Lower leg skin (tissue), 4 donors: ENCODE results near the gene DAGLB. TPM values are rescaled to one million over a fixed set of nuclear protein-coding genes. Genes with fewer than 3 reads are reported as not detected.
"Not testable (repeated sequence)": the region's sequence is repeated elsewhere in the genome, so short reads cannot be mapped to it uniquely, and the experiment has no call there.

Experiments
- DNase-seq, 2 donors: peaks; one replicate each; pipeline ENCODE4 v3.0.0-alpha.2; 2019; ENCODE audit warnings: low spot score in 2 of 2
- H3K4me3 ChIP-seq: fragments of 200-600 bp; sonication (generic); 2 replicates; pipeline ENCODE4 v1.5.1; 2017; ENCODE audit warnings: mild to moderate bottlenecking, low read depth; ENCODE audit not compliant: poor library complexity, severe bottlenecking
- POLR2A ChIP-seq, 2 donors: fragments of 450-650 bp; IDR thresholded peaks; one replicate each; pipeline ENCODE4 v1.6.1; 2016 to 2017; ENCODE audit warnings: antibody characterized with exemption in 2 of 2, mild to moderate bottlenecking in 1 of 2, moderate library complexity in 1 of 2
- WGBS, 2 donors: methylation state at CpG; one replicate each; pipeline ENCODE4 v1.1.5; 2018; 5-methylcytosine and 5-hydroxymethylcytosine counted together
- intact Hi-C: fragments of 100-400 bp; cut with DNase I; formaldehyde crosslinking; loops from one replicate; pipeline ENCODE4 v1.15.0; 2023; ENCODE audit warnings: low total_unique reads
- total RNA-seq, 4 donors: library from RNA; depleted of rRNA; stranded (reverse); fragments of >200 nt; gene quantifications; one replicate each; pipeline ENCODE4 v1.1.0, GENCODE V29; 2016
- TF ChIP-seq, protein P1 (sequence below), 3 donors: fragments of 450-650 bp; IDR thresholded peaks; one replicate each; pipeline ENCODE4 v1.5.1; 2016; ENCODE audit warnings: antibody characterized with exemption in 3 of 3, mild to moderate bottlenecking in 3 of 3, moderate library complexity in 2 of 3

DAGLB gene
- total RNA-seq, 4 donors from 2014 or later, result 26.1 to 35.9 (median 27.5) TPM

DNA sequence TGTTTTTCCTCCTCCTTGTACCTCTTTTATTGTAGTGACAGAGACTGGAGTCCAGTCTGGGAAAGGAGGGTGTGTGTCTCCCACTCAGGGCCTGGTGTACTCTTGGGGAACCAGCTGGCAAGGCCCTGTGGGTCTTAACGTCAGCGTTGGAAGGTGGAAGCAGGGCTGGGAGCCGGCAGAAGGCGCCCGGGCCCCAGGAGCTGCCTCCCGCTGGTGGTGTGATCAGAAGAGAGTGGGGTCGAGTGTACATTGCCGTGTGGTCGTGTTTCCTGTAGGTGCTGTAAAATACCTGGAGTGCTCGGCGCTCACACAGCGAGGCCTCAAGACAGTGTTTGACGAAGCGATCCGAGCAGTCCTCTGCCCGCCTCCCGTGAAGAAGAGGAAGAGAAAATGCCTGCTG, 45.7 kb downstream of the DAGLB start:
- TF ChIP-seq POLR2A (IDR thresholded peaks at IDR 0.05), result no peak
- TF ChIP-seq, protein P1, sequence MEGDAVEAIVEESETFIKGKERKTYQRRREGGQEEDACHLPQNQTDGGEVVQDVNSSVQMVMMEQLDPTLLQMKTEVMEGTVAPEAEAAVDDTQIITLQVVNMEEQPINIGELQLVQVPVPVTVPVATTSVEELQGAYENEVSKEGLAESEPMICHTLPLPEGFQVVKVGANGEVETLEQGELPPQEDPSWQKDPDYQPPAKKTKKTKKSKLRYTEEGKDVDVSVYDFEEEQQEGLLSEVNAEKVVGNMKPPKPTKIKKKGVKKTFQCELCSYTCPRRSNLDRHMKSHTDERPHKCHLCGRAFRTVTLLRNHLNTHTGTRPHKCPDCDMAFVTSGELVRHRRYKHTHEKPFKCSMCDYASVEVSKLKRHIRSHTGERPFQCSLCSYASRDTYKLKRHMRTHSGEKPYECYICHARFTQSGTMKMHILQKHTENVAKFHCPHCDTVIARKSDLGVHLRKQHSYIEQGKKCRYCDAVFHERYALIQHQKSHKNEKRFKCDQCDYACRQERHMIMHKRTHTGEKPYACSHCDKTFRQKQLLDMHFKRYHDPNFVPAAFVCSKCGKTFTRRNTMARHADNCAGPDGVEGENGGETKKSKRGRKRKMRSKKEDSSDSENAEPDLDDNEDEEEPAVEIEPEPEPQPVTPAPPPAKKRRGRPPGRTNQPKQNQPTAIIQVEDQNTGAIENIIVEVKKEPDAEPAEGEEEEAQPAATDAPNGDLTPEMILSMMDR (IDR thresholded peaks at IDR 0.05), result no peak
- intact Hi-C loops, result no loop called here
- 89% methylated on average over 17 of the region's 17 CpGs for WGBS, 2 donors
- no peak overlapping the region for H3K4me3 ChIP-seq
- DNase-seq, result no peak

DNA sequence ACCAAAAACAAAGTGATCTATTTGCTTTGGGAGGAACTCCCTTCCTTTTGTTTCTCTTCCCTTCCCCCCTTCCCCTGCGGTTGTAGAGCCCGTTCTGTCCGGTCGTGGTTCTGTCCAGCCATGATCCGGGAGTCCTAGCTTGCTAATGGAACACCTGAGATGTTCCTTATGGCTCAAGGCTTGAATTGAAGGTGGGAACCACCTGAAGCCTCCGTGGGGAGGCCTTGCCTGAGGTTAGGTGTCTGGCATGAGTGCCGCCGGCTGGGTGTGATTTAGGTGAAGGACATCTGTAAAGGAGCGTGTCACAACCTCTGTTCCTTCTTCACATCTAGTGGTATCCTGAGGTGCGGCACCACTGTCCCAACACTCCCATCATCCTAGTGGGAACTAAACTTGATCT, 46.2 kb downstream of the DAGLB start:
- no peak overlapping the region for H3K4me3 ChIP-seq
- DNase-seq, result no peak
- intact Hi-C loops, result no loop called here
- no peak for TF ChIP-seq POLR2A (IDR thresholded peaks at IDR 0.05)
- TF ChIP-seq, protein P1 (IDR thresholded peaks at IDR 0.05), result no peak
- WGBS, 2 donors, result 78 to 87% methylated on average over 10 of the region's 10 CpGs

DNA sequence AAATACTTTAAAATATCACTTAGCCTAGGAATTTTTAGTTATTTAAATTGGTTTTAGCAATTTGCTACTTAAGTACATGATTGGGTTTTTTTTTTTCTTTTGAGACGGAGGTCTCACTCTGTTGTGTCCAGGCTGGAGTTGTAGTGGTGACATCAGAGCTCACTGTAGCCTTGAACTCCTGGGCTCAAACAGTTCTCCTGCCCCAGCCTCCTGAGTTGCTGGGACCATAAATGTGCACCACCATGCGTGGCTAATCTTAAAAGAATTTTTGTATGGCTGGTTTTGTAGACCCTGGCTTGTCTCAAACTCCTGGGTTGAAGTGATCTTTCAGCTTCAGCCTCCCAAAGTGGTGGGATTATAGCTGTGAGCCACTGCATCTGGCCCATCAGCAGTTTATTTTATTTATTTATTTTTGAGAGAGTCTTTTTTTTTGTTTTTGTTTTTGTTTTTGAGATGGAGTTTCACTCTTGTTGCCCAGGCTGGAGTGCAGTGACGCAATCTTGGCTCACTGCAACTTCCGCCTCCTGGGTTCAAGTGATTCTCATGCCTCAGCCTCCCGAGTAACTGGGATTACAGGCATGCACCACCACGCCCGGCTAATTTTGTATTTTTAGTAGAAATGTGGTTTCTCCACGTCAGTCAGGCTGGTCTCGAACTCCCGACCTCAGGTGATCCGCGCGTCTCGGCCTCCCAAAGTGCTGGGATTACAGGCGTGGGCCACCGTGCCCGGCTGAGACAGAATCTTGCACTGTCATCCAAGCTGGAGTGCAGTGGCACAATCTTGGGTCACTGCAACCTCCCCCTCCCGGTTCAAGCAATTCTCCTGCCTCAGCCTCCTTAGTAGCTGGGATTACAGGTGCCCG, 47.3 kb downstream of the DAGLB start:
- 87 to 92% methylated on average over 19 of the region's 19 CpGs for WGBS, 2 donors
- DNase-seq, intact Hi-C loops, H3K4me3 ChIP-seq: not testable (repeated sequence)

DNA sequence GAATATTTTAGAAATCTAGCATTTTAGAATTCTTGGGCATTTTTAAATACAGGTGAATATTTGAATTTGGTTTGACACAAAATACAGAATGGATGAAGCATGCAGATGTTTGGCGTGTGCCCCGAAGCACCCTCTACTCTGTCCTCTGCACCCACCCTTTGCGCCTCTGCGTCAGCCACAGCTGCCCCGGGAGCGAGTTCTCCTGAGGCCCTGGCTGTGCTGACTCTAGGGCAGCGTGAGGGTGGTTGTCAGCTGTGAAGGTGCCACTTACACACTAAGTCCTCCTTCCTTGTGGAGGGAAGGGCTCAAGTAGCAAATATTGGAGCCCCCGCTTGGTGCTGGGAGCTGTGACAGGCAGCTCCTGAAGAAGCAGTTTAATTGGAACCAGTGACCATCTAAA, 48.4 kb downstream of the DAGLB start:
- TF ChIP-seq, protein P1 (IDR thresholded peaks at IDR 0.05), result no peak
- TF ChIP-seq POLR2A (IDR thresholded peaks at IDR 0.05), result no peak
- H3K4me3 ChIP-seq, result no peak overlapping the region
- intact Hi-C loops, result no loop called here
- DNase-seq, result no peak
- 56 to 64% methylated on average over 8 of the region's 8 CpGs for WGBS, 2 donors

DNA sequence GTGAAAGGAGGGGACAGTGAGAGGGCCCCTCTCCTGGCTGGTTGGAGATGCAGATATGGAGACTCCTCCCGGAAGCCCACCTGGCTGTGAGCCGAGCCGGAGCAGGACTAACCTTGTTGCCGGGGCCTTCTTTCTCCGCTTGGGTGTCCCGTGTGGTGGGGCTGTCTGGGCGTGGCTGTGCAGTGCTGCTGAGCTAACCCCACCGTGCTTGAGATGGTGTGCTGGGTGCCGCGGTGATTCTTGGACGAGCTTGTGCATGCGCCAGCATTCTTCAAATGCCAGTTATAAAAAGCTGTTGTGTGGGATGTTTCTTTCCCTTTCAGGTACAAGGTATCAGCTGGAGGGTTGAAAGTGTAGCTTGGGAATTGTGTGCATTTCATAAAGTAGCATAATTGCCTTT, 48.8 kb downstream of the DAGLB start:
- 36 to 45% methylated on average over 8 to 11 of the region's 12 CpGs for WGBS, 2 donors
- TF ChIP-seq, protein P1 (IDR thresholded peaks at IDR 0.05), result no peak
- TF ChIP-seq POLR2A (IDR thresholded peaks at IDR 0.05), result no peak
- no peak overlapping the region for H3K4me3 ChIP-seq
- DNase-seq, result no peak
- intact Hi-C loops, result no loop called here

DNA sequence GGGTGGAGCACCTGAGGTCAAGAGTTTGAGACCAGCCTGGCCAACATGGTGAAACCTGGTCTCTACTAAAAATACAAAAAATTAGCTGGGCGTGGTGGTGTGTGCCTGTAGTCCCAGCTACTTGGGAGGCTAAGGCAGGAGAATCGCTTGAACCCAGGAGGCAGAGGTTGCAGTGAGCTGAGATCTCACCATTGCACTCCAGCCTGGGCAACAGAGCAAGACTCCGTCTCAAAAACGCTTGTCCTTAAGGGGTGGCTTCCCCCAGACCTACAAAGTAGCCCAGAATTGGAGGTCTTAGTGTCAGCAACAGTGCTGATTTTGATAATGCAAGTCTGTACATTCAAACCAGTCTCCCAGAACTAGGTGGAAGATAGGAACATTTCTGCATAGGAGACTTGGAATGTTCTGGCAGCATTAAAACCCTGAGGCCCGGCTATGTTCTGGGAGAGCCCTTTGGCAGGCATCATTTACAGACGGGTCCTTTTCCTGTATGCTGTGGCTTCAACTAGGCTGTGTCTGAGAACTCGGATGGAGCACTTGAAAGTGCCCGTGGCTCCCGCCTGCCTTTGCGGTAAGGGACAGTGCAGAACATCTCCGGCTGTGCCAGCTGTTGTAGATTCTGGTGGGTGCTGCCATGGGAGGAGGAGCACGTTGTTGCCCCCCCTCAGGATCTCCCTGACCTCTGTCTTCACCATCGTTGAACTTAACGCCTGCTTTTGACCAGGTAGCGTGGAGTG, 49.8 kb downstream of the DAGLB start:
- DNase-seq, intact Hi-C loops, H3K4me3 ChIP-seq: not testable (repeated sequence)
- WGBS, 2 donors, result 51 to 55% methylated on average over 15 of the region's 15 CpGs
